ENCODE data around the gene CPZ. TPM values are rescaled to one million over a fixed set of nuclear protein-coding genes. Genes with fewer than 3 reads are reported as not detected.

The CPZ gene
- total RNA-seq, 1 experiment from 2014 or later = 37.3 TPM

DNA sequence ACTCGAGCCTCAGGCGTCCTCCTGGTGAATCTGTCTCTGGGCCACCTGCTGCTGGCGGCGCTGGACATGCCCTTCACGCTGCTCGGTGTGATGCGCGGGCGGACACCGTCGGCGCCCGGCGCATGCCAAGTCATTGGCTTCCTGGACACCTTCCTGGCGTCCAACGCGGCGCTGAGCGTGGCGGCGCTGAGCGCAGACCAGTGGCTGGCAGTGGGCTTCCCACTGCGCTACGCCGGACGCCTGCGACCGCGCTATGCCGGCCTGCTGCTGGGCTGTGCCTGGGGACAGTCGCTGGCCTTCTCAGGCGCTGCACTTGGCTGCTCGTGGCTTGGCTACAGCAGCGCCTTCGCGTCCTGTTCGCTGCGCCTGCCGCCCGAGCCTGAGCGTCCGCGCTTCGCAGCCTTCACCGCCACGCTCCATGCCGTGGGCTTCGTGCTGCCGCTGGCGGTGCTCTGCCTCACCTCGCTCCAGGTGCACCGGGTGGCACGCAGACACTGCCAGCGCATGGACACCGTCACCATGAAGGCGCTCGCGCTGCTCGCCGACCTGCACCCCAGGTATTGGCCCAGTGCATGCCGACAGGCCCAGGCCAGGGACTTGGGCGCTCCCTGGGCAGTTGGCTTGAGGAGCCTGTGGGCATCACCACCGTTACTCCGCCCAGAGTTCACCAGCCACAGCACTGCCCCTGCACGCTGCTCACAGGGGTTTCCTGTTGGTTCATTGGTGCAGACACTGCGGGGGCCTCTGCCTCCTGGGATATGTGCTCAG lies 11.3 kb upstream of the CPZ start:
- peaks cover 41% of the 10 kb centered on the region for H3K27me3 Mint-ChIP-seq (ENCODE audit: low read depth)
- Histone ChIP-seq H3K27me3 (ENCODE audit: insufficient read depth, low read length) (peaks cover 9% of the 10 kb centered on the region; the same call in 1 of the 2 replicates), H3K79me2 (ENCODE audit: insufficient read depth, low read length) (no peaks in the 10 kb centered on the region), H3K4me2 (ENCODE audit: insufficient read depth, insufficient read length, low read length) (peak overlapping the region; percentile 65), H4K20me1 (ENCODE audit: control insufficient read depth, insufficient read depth, insufficient read length) (no peaks in the 10 kb centered on the region), H4K8ac (replicated peaks; ENCODE audit: insufficient read length, low read depth, low read length) (no peak overlapping the region), H3K23ac (ENCODE audit: insufficient read length, low read depth, low read length) (no peak overlapping the region), H2BK15ac (ENCODE audit: low read depth, low read length) (no peak overlapping the region), H4K5ac (ENCODE audit: insufficient read length, low read depth, low read length) (no peak overlapping the region), H3T11ph (ENCODE audit: low read length) (no peak overlapping the region), H2AFZ (ENCODE audit: low read length) (no peak overlapping the region), H4K91ac (ENCODE audit: insufficient read length, low read depth, low read length) (no peak overlapping the region), H3K4ac (ENCODE audit: low read depth, low read length) (no peak overlapping the region), H2AK5ac (ENCODE audit: insufficient read length, low read length) (no peak overlapping the region), H3K23me2 (ENCODE audit: insufficient read length, low read depth, low read length, poor library complexity, severe bottlenecking) (peaks cover 9% of the 10 kb centered on the region), H3K18ac (ENCODE audit: insufficient read length, low read depth, low read length) (no peak overlapping the region), H2BK5ac (ENCODE audit: insufficient read length, low read length) (no peak overlapping the region), H2BK120ac (ENCODE audit: low read depth, low read length, poor library complexity, severe bottlenecking) (no peak overlapping the region), H3K9ac (ENCODE audit: extremely low read depth, insufficient read length, low read length) (no peak overlapping the region), H3K56ac (ENCODE audit: insufficient read length, low read depth, low read length) (no peak overlapping the region), H2BK12ac (ENCODE audit: insufficient read length, low read depth, low read length) (no peak overlapping the region), H3K14ac (ENCODE audit: insufficient read depth, low read length) (no peak overlapping the region), H3K79me1 (ENCODE audit: insufficient read depth, low read depth, low read length, poor library complexity, severe bottlenecking) (no peaks in the 10 kb centered on the region), H3K9me3 (ENCODE audit: control insufficient read depth, low read depth, low read length) (no peaks in the 10 kb centered on the region), H2BK20ac (ENCODE audit: low read depth, low read length, poor library complexity, severe bottlenecking) (no peak overlapping the region), H3K4me1 (ENCODE audit: insufficient read depth, low read length) (no peaks in the 10 kb centered on the region), H3K27ac (ENCODE audit: insufficient read length, low read depth, low read length) (no peak overlapping the region)
- no peaks in the 10 kb centered on the region for H3K9me3 Mint-ChIP-seq
- WGBS (ENCODE audit: extremely low coverage, insufficient read length, low lambda C conversion rate) = no CpG with 5 or more reads among the region's 66 CpGs
- no peaks in the 10 kb centered on the region for H3K36me3 Mint-ChIP-seq (ENCODE audit: insufficient read depth in 1 of 3, low read depth in 3 of 3)
- TF ChIP-seq, protein P1, sequence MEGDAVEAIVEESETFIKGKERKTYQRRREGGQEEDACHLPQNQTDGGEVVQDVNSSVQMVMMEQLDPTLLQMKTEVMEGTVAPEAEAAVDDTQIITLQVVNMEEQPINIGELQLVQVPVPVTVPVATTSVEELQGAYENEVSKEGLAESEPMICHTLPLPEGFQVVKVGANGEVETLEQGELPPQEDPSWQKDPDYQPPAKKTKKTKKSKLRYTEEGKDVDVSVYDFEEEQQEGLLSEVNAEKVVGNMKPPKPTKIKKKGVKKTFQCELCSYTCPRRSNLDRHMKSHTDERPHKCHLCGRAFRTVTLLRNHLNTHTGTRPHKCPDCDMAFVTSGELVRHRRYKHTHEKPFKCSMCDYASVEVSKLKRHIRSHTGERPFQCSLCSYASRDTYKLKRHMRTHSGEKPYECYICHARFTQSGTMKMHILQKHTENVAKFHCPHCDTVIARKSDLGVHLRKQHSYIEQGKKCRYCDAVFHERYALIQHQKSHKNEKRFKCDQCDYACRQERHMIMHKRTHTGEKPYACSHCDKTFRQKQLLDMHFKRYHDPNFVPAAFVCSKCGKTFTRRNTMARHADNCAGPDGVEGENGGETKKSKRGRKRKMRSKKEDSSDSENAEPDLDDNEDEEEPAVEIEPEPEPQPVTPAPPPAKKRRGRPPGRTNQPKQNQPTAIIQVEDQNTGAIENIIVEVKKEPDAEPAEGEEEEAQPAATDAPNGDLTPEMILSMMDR (conservative IDR thresholded peaks at IDR 0.05) = no peak
- H3K27ac Mint-ChIP-seq = no peak overlapping the region
- peak overlapping the region; percentile 53 to 73; a peak in 4 of 5 replicates for H3K4me3 Mint-ChIP-seq
- peaks cover 40 to 46% of the 10 kb centered on the region in 2 experiments for H3K4me1 Mint-ChIP-seq
- DNase-seq = no peak
